GM12874 (cell line): ENCODE results near the gene IDS.
A peak's percentile ranks its signal among the peaks of the same experiment; 100 is the strongest.

Experiments
- CTCF ChIP-seq: IDR thresholded peaks from 2 replicates; pipeline ENCODE4 v1.5.1; 2011; ENCODE audit warnings: low read depth, mild to moderate bottlenecking, control low read depth, low read length, moderate library complexity; ENCODE audit not compliant: insufficient read depth

The IDS gene

GRCh38 chrX:149505671-149506070 lies 565 bp upstream of the IDS start:
- TF ChIP-seq CTCF: no peak

- peak; percentile 74 for TF ChIP-seq CTCF
Observed at GRCh38 chrX:149504226-149504914, 736 bp downstream of the IDS start.

GRCh38 chrX:149499766-149500165 lies 5.3 kb downstream of the IDS start:
- no peak for TF ChIP-seq CTCF

GRCh38 chrX:149498767-149499166 lies 6.3 kb downstream of the IDS start:
- TF ChIP-seq CTCF: no peak

GRCh38 chrX:149497626-149498025 lies 7.5 kb downstream of the IDS start:
- TF ChIP-seq CTCF: no peak

GRCh38 chrX:149497054-149497453 lies 8.1 kb downstream of the IDS start:
- no peak for TF ChIP-seq CTCF

GRCh38 chrX:149495573-149496071 lies 9.5 kb downstream of the IDS start:
- TF ChIP-seq CTCF: no peak
